Measurements from ENCODE around the gene TBL1X.

DNA sequence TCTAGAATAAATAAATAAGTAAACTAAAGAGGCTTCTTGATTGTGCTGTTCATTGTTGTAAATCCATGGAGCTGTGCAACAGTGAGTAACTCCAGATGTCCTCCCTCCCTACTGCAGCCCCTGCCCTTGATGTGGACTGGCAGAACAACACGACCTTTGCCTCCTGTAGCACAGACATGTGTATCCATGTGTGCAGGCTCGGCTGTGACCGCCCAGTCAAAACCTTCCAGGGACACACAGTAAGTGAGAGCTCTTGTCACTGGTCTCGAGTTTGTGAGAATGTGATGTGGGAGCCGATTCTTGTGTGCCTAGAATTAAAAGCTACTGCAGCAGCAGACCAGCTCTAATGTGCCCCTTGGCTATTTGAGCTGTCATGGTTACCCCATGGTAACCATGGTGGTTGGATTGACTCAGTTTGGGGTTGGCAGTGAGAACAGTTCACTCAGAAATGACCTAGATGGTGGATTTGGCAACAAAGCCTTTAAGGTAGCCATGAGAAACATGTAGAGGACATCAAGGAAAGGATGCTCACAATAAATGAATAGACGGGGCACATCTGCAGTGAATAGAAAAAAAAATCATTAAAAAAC is 240.1 kb downstream of the TBL1X start:
- TF ChIP-seq, protein P1, sequence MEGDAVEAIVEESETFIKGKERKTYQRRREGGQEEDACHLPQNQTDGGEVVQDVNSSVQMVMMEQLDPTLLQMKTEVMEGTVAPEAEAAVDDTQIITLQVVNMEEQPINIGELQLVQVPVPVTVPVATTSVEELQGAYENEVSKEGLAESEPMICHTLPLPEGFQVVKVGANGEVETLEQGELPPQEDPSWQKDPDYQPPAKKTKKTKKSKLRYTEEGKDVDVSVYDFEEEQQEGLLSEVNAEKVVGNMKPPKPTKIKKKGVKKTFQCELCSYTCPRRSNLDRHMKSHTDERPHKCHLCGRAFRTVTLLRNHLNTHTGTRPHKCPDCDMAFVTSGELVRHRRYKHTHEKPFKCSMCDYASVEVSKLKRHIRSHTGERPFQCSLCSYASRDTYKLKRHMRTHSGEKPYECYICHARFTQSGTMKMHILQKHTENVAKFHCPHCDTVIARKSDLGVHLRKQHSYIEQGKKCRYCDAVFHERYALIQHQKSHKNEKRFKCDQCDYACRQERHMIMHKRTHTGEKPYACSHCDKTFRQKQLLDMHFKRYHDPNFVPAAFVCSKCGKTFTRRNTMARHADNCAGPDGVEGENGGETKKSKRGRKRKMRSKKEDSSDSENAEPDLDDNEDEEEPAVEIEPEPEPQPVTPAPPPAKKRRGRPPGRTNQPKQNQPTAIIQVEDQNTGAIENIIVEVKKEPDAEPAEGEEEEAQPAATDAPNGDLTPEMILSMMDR (conservative IDR thresholded peaks at IDR 0.05; ENCODE audit: low read depth, low read length), result no peak
- TF ChIP-seq EZH2phosphoT487 (IDR thresholded peaks at IDR 0.05; ENCODE audit: borderline replicate concordance, low read length), result no peak
